Measurements from ENCODE around the gene IL18. TPM values are rescaled to one million over a fixed set of nuclear protein-coding genes. Genes with fewer than 3 reads are reported as not detected.

The IL18 gene
- total RNA-seq, 2 donors from 2014 or later, result 0.57 to 0.94 TPM

- H3K4me3 Mint-ChIP-seq, result no peak overlapping the region
- no peaks in the 10 kb centered on the region for H3K36me3 Mint-ChIP-seq (ENCODE audit: low read depth)
- H3K9me3 ChIP-seq (ENCODE audit: control insufficient read depth, low read length, poor library complexity, severe bottlenecking), result no peaks in the 10 kb centered on the region
- peak; percentile 35 for ATAC-seq
- peaks cover 31% of the 10 kb centered on the region for H3K27me3 Mint-ChIP-seq
- DNase-seq, result no peak
- no peak overlapping the region for H3K27ac Mint-ChIP-seq
- peaks cover 9% of the 10 kb centered on the region for H3K4me1 Mint-ChIP-seq
Observed at GRCh38 chr11:112179601-112180000, 15.7 kb upstream of the IL18 start.

GRCh38 chr11:112178936-112179335 is 15.0 kb upstream of the IL18 start:
- DNase-seq (no peak), ATAC-seq (no peak)
- Mint-ChIP-seq H3K27ac (no peak overlapping the region), H3K4me1 (peaks cover 10% of the 10 kb centered on the region), H3K27me3 (peaks cover 34% of the 10 kb centered on the region), H3K36me3 (ENCODE audit: low read depth) (no peaks in the 10 kb centered on the region), H3K4me3 (no peak overlapping the region)
- H3K9me3 ChIP-seq (ENCODE audit: control insufficient read depth, low read length, poor library complexity, severe bottlenecking), result no peaks in the 10 kb centered on the region

GRCh38 chr11:112178428-112178827 is 14.5 kb upstream of the IL18 start:
- peaks cover 30% of the 10 kb centered on the region for H3K27me3 Mint-ChIP-seq
- H3K4me3 Mint-ChIP-seq, result no peak overlapping the region
- H3K9me3 ChIP-seq (ENCODE audit: control insufficient read depth, low read length, poor library complexity, severe bottlenecking), result no peaks in the 10 kb centered on the region
- no peak for ATAC-seq
- peaks cover 10% of the 10 kb centered on the region for H3K4me1 Mint-ChIP-seq
- DNase-seq, result no peak
- no peak overlapping the region for H3K27ac Mint-ChIP-seq
- no peaks in the 10 kb centered on the region for H3K36me3 Mint-ChIP-seq (ENCODE audit: low read depth)

- Mint-ChIP-seq H3K27ac (no peak overlapping the region), H3K4me3 (no peak overlapping the region)
- no peak for DNase-seq
Observed at GRCh38 chr11:112177589-112177988, 13.7 kb upstream of the IL18 start.

GRCh38 chr11:112176077-112176476 is 12.2 kb upstream of the IL18 start:
- Mint-ChIP-seq H3K4me1 (peaks cover 10% of the 10 kb centered on the region), H3K27me3 (peaks cover 30% of the 10 kb centered on the region), H3K4me3 (no peak overlapping the region), H3K27ac (peak overlapping the region; percentile 80), H3K36me3 (ENCODE audit: low read depth) (no peaks in the 10 kb centered on the region)
- DNase-seq, result no peak
- H3K9me3 ChIP-seq (ENCODE audit: control insufficient read depth, low read length, poor library complexity, severe bottlenecking), result no peaks in the 10 kb centered on the region
- ATAC-seq, result no peak

More at GRCh38 chr11:112177589-112177988, 13.7 kb upstream of the IL18 start:
- H3K4me1 Mint-ChIP-seq, result peaks cover 10% of the 10 kb centered on the region
- H3K9me3 ChIP-seq (ENCODE audit: control insufficient read depth, low read length, poor library complexity, severe bottlenecking), result no peaks in the 10 kb centered on the region
- H3K27me3 Mint-ChIP-seq, result peaks cover 30% of the 10 kb centered on the region
- H3K36me3 Mint-ChIP-seq (ENCODE audit: low read depth), result no peaks in the 10 kb centered on the region
- no peak for ATAC-seq

- H3K4me1 Mint-ChIP-seq, result peaks cover 10% of the 10 kb centered on the region
- H3K4me3 Mint-ChIP-seq, result peak overlapping the region; percentile 77
- peak overlapping the region; percentile 80 for H3K27ac Mint-ChIP-seq
- H3K9me3 ChIP-seq (ENCODE audit: control insufficient read depth, low read length, poor library complexity, severe bottlenecking), result no peaks in the 10 kb centered on the region
- no peaks in the 10 kb centered on the region for H3K36me3 Mint-ChIP-seq (ENCODE audit: low read depth)
- ATAC-seq (no peak), DNase-seq (no peak)
- peaks cover 30% of the 10 kb centered on the region for H3K27me3 Mint-ChIP-seq
Observed at GRCh38 chr11:112175599-112175952, 11.7 kb upstream of the IL18 start.

GRCh38 chr11:112174789-112175598 is 11.1 kb upstream of the IL18 start, which contains the start of gene BCO2:
Gene BCO2, plus strand, starts transcription at chr11:112175512. Its CDS starts 90 bp downstream, at chr11:112175602.
- Mint-ChIP-seq H3K27me3 (peaks cover 30% of the 10 kb centered on the region), H3K4me1 (peaks cover 10% of the 10 kb centered on the region), H3K27ac (peak within 1 kb of the TSS; percentile 80), H3K36me3 (ENCODE audit: low read depth) (no peaks in the 10 kb centered on the region), H3K4me3 (peak within 1 kb of the TSS; percentile 77)
- peak; percentile 81 for ATAC-seq
- no peaks in the 10 kb centered on the region for H3K9me3 ChIP-seq (ENCODE audit: control insufficient read depth, low read length, poor library complexity, severe bottlenecking)
- peak in 2 of 3 donors; percentile 10 to 25 for DNase-seq

- Mint-ChIP-seq H3K36me3 (ENCODE audit: low read depth) (no peaks in the 10 kb centered on the region), H3K4me3 (no peak overlapping the region), H3K4me1 (peaks cover 10% of the 10 kb centered on the region), H3K27ac (no peak overlapping the region), H3K27me3 (peaks cover 23% of the 10 kb centered on the region)
- no peak for ATAC-seq
- DNase-seq, result no peak
- H3K9me3 ChIP-seq (ENCODE audit: control insufficient read depth, low read length, poor library complexity, severe bottlenecking), result no peaks in the 10 kb centered on the region
Observed at GRCh38 chr11:112173152-112173551, 9.3 kb upstream of the IL18 start.

GRCh38 chr11:112172362-112172994 is 8.6 kb upstream of the IL18 start:
- Mint-ChIP-seq H3K4me1 (peaks cover 14% of the 10 kb centered on the region), H3K36me3 (ENCODE audit: low read depth) (peaks cover 2% of the 10 kb centered on the region), H3K4me3 (no peak overlapping the region), H3K27ac (no peak overlapping the region), H3K27me3 (peaks cover 26% of the 10 kb centered on the region)
- no peak for DNase-seq
- no peak for ATAC-seq
- H3K9me3 ChIP-seq (ENCODE audit: control insufficient read depth, low read length, poor library complexity, severe bottlenecking), result no peaks in the 10 kb centered on the region

GRCh38 chr11:112167145-112167544 is 3.3 kb upstream of the IL18 start, which contains the start of gene TEX12:
Gene TEX12, plus strand, starts transcription at chr11:112167372. Its CDS starts 1,897 bp downstream, at chr11:112169269.
- no peak for ATAC-seq
- Mint-ChIP-seq H3K27me3 (peaks cover 21% of the 10 kb centered on the region), H3K4me3 (no peak within 1 kb of the TSS), H3K36me3 (ENCODE audit: low read depth) (peaks cover 6% of the 10 kb centered on the region), H3K27ac (no peak within 1 kb of the TSS), H3K4me1 (peaks cover 7% of the 10 kb centered on the region)
- DNase-seq, result no peak
- H3K9me3 ChIP-seq (ENCODE audit: control insufficient read depth, low read length, poor library complexity, severe bottlenecking), result no peaks in the 10 kb centered on the region

GRCh38 chr11:112166562-112166961 is 2.7 kb upstream of the IL18 start:
- DNase-seq, result no peak
- peaks cover 7% of the 10 kb centered on the region for H3K36me3 Mint-ChIP-seq (ENCODE audit: low read depth)
- peaks cover 21% of the 10 kb centered on the region for H3K27me3 Mint-ChIP-seq
- H3K9me3 ChIP-seq (ENCODE audit: control insufficient read depth, low read length, poor library complexity, severe bottlenecking), result no peaks in the 10 kb centered on the region
- ATAC-seq, result no peak
- no peak overlapping the region for H3K4me3 Mint-ChIP-seq
- peaks cover 7% of the 10 kb centered on the region for H3K4me1 Mint-ChIP-seq
- H3K27ac Mint-ChIP-seq, result no peak overlapping the region

- Mint-ChIP-seq H3K27me3 (peaks cover 25% of the 10 kb centered on the region), H3K4me3 (no peak overlapping the region), H3K27ac (no peak overlapping the region), H3K4me1 (peaks cover 11% of the 10 kb centered on the region), H3K36me3 (ENCODE audit: low read depth) (peaks cover 11% of the 10 kb centered on the region)
- no peaks in the 10 kb centered on the region for H3K9me3 ChIP-seq (ENCODE audit: control insufficient read depth, low read length, poor library complexity, severe bottlenecking)
- no peak for ATAC-seq
- DNase-seq, result no peak
Observed at GRCh38 chr11:112165049-112165448, 1.2 kb upstream of the IL18 start.

GRCh38 chr11:112162761-112163546 is 940 bp downstream of the IL18 start:
- H3K27ac Mint-ChIP-seq, result no peak overlapping the region

More at GRCh38 chr11:112162761-112163546, 940 bp downstream of the IL18 start:
- H3K4me1 Mint-ChIP-seq, result peaks cover 13% of the 10 kb centered on the region
- H3K9me3 ChIP-seq (ENCODE audit: control insufficient read depth, low read length, poor library complexity, severe bottlenecking), result no peaks in the 10 kb centered on the region
- H3K4me3 Mint-ChIP-seq, result no peak overlapping the region
- H3K36me3 Mint-ChIP-seq (ENCODE audit: low read depth), result peaks cover 13% of the 10 kb centered on the region
- ATAC-seq, result no peak
- peaks cover 30% of the 10 kb centered on the region for H3K27me3 Mint-ChIP-seq
- DNase-seq, result no peak

All from T-helper 17 cell (primary cell).